ENCODE measurements around the gene STAC3. TPM values are rescaled to one million over a fixed set of nuclear protein-coding genes. Genes with fewer than 3 reads are reported as not detected.
A peak's percentile ranks its signal among the peaks of the same experiment; 100 is the strongest.

The STAC3 gene
- total and polyA plus RNA-seq, 2 of the 13 experiments (the other 11 are each of a cell fraction or from before 2014, with no cell fraction given) = 0.18 to 0.22 TPM

GRCh38 chr12:57234571-57235016 is 16.4 kb downstream of the STAC3 start (continued):
- TF ChIP-seq HNF1A (IDR thresholded peaks at IDR 0.05; ENCODE audit: low read depth) (no peak), HNF1A (CRISPR knock-in tag; IDR thresholded peaks at IDR 0.05; ENCODE audit: borderline replicate concordance) (no peak), TSC22D2 (CRISPR knock-in tag; IDR thresholded peaks at IDR 0.05; ENCODE audit: borderline replicate concordance) (no peak), ZSCAN20 (CRISPR knock-in tag; IDR thresholded peaks at IDR 0.05; ENCODE audit: borderline replicate concordance) (no peak), PAF1 (CRISPR knock-in tag; IDR thresholded peaks at IDR 0.05) (no peak), MAX (IDR thresholded peaks at IDR 0.05) (no peak), ZNF530 (CRISPR knock-in tag; IDR thresholded peaks at IDR 0.05; ENCODE audit: low read depth) (no peak), RELA (CRISPR knock-in tag; IDR thresholded peaks at IDR 0.05) (no peak)

- no peak for FAIRE-seq
- ChIA-PET CTCF (ENCODE audit: low intra/inter-chr PET ratio, low total read pairs) (interaction anchor here (11.7 kb wide), 1 partner anchor 20 kb away, joined by 308 read pairs; the partner anchor contains the start of gene NXPH4), POLR2A (no interaction called here)
- Histone ChIP-seq H3K79me2 (ENCODE audit: insufficient read depth, low read length) (peaks cover 28% of the 10 kb centered on the region), H3K9ac (ENCODE audit: insufficient read depth, low read depth, low read length) (no peak overlapping the region), H3K9me3 (ENCODE audit: low read length) (no peaks in the 10 kb centered on the region), H3K4me2 (ENCODE audit: low read depth, low read length) (no peak overlapping the region), H3K4me1 (ENCODE audit: insufficient read depth, low read length) (peaks cover 74% of the 10 kb centered on the region), H3K27ac (ENCODE audit: extremely low read length, insufficient read depth, low read length) (no peak overlapping the region), H2AFZ (ENCODE audit: low read length) (no peak overlapping the region), H4K20me1 (ENCODE audit: insufficient read depth, low read length) (peaks cover 12% of the 10 kb centered on the region; the same call in 1 of the 2 replicates), H3K27me3 (ENCODE audit: control insufficient read depth in 1 of 2, insufficient read depth in 2 of 2, low read length in 2 of 2) (peaks cover 0 to under 1% of the 10 kb centered on the region in 2 experiments; a peak in 2 of 5 replicates), H3K36me3 (replicated peaks in 1 of 2; ENCODE audit: control insufficient read depth in 1 of 2, insufficient read depth in 2 of 2, low read length in 2 of 2) (peaks cover 20 to 34% of the 10 kb centered on the region in 2 experiments), H3K4me3 (replicated peaks in 1 of 3; ENCODE audit: insufficient read depth in 1 of 3, low read depth in 2 of 3, low read length in 3 of 3) (no peak overlapping the region)
- no peak for DNase-seq (ENCODE audit: low spot score)
- intact Hi-C loops (cut with micrococcal nuclease; ENCODE audit: unreplicated experiment) = no loop called here
- no TSS peak for BruUV-seq (replicated peaks)
- ATAC-seq = no peak
- TF ChIP-seq GLI4 (CRISPR knock-in tag; IDR thresholded peaks at IDR 0.05; ENCODE audit: borderline replicate concordance) (no peak), THAP11 (CRISPR knock-in tag; IDR thresholded peaks at IDR 0.05) (no peak), POLR2G (IDR thresholded peaks at IDR 0.05; ENCODE audit: low read depth, low read length) (peak; percentile 52)
- in situ Hi-C loops (cut with HindIII; ENCODE audit: extremely low pct_ligation_motif_present, low pct_unique_long_range_greater_than_20kb) = no loop called here
- WGBS (ENCODE audit: low lambda C conversion rate) = 92% methylated on average over 3 of the region's 3 CpGs
Measured at GRCh38 chr12:57234233-57234570, 16.8 kb downstream of the STAC3 start.
